Measurements from ENCODE around the gene IRF2BP2.

The IRF2BP2 gene

GRCh38 chr1:234610061-234610665 is at the start of gene IRF2BP2:
Gene IRF2BP2 (minus strand): TSS chr1:234610178. CDS start chr1:234609494, 684 bp downstream.
- peak; percentile 63; the same call in 1 of the 2 replicates for TF ChIP-seq RARB (CRISPR knock-in tag; IDR thresholded peaks at IDR 0.05)
- TF ChIP-seq ZFP30 (CRISPR knock-in tag; IDR thresholded peaks at IDR 0.05): no peak
- TF ChIP-seq SNAI2 (CRISPR knock-in tag; IDR thresholded peaks at IDR 0.05): no peak
- no peak for TF ChIP-seq ZNF8 (CRISPR knock-in tag; IDR thresholded peaks at IDR 0.05)
- TF ChIP-seq ZFP3 (CRISPR knock-in tag; IDR thresholded peaks at IDR 0.05): no peak
- no peak for TF ChIP-seq ZNF565 (CRISPR knock-in tag; conservative IDR thresholded peaks at IDR 0.05; ENCODE audit: low read depth)
- no peak for TF ChIP-seq PPARA (CRISPR knock-in tag; IDR thresholded peaks at IDR 0.05; ENCODE audit: borderline replicate concordance)
- TF ChIP-seq TOX (CRISPR knock-in tag; IDR thresholded peaks at IDR 0.05; ENCODE audit: borderline replicate concordance): 0 out of 2 replicates have a peak, but pooled peaks have one; percentile 58
- no peak for TF ChIP-seq GLIS3 (CRISPR knock-in tag; IDR thresholded peaks at IDR 0.05)
- TF ChIP-seq PATZ1 (CRISPR knock-in tag; IDR thresholded peaks at IDR 0.05; ENCODE audit: borderline replicate concordance): no peak
- TF ChIP-seq TCF4 (CRISPR knock-in tag; IDR thresholded peaks at IDR 0.05; ENCODE audit: borderline replicate concordance): no peak
- TF ChIP-seq ZNF70 (CRISPR knock-in tag; IDR thresholded peaks at IDR 0.05): no peak
- no peak for TF ChIP-seq OSR1 (CRISPR knock-in tag; IDR thresholded peaks at IDR 0.05)
- TF ChIP-seq POU6F1 (CRISPR knock-in tag; IDR thresholded peaks at IDR 0.05; ENCODE audit: borderline replicate concordance, low read depth): no peak
- no peak for TF ChIP-seq ARNTL (CRISPR knock-in tag; IDR thresholded peaks at IDR 0.05; ENCODE audit: borderline replicate concordance, low read depth)
- peak; percentile 28; the same call in 1 of the 2 replicates for TF ChIP-seq CSDC2 (CRISPR knock-in tag; IDR thresholded peaks at IDR 0.05)
- TF ChIP-seq ESRRG (CRISPR knock-in tag; IDR thresholded peaks at IDR 0.05): no peak
- TF ChIP-seq ZC3H10 (CRISPR knock-in tag; IDR thresholded peaks at IDR 0.05): peak; percentile 55; the same call in 1 of the 2 replicates
- no peak for TF ChIP-seq CSRNP3 (CRISPR knock-in tag; IDR thresholded peaks at IDR 0.05)
- peak; percentile 50; the same call in 1 of the 2 replicates for TF ChIP-seq TSHZ2 (CRISPR knock-in tag; IDR thresholded peaks at IDR 0.05)
- peak; percentile 13 for ATAC-seq

GRCh38 chr1:234659538-234659937 is 49.6 kb upstream of the IRF2BP2 start:
- ATAC-seq: peak; percentile 91
- TF ChIP-seq CSRNP3 (CRISPR knock-in tag; IDR thresholded peaks at IDR 0.05): no peak
- no peak for TF ChIP-seq ISL1 (CRISPR knock-in tag; IDR thresholded peaks at IDR 0.05)

- no peak for TF ChIP-seq ZFP30 (CRISPR knock-in tag; IDR thresholded peaks at IDR 0.05)
- no peak for TF ChIP-seq BACH2 (CRISPR knock-in tag; IDR thresholded peaks at IDR 0.05; ENCODE audit: borderline replicate concordance)
- no peak for TF ChIP-seq PPARA (CRISPR knock-in tag; IDR thresholded peaks at IDR 0.05; ENCODE audit: borderline replicate concordance)
- TF ChIP-seq ZC3H10 (CRISPR knock-in tag; IDR thresholded peaks at IDR 0.05): no peak
- no peak for TF ChIP-seq GLIS3 (CRISPR knock-in tag; IDR thresholded peaks at IDR 0.05)
- no peak for TF ChIP-seq ARNTL (CRISPR knock-in tag; IDR thresholded peaks at IDR 0.05; ENCODE audit: borderline replicate concordance, low read depth)
- no peak for TF ChIP-seq CSRNP3 (CRISPR knock-in tag; IDR thresholded peaks at IDR 0.05)
- no peak for TF ChIP-seq PATZ1 (CRISPR knock-in tag; IDR thresholded peaks at IDR 0.05; ENCODE audit: borderline replicate concordance)
- ATAC-seq: peak; percentile 11
Observed at GRCh38 chr1:234658138-234658537, 48.2 kb upstream of the IRF2BP2 start.

Data from SK-N-SH treated with all-trans-retinoic acid at 6 μM for 48 hours (cell line).